ENCODE data around the gene CXCL13. TPM values are rescaled to one million over a fixed set of nuclear protein-coding genes. Genes with fewer than 3 reads are reported as not detected.

The CXCL13 gene
- total and polyA plus RNA-seq, 2 of the 13 experiments (the other 11 are each of a cell fraction or from before 2014, with no cell fraction given) = not detected

- TF ChIP-seq BCL6 (CRISPR knock-in tag; IDR thresholded peaks at IDR 0.05) = 0 out of 2 replicates have a peak, but pooled peaks have one; percentile 22
- 0 out of 2 replicates have a peak, but pooled peaks have one; percentile 57 for TF ChIP-seq ATF3 (CRISPR knock-in tag; IDR thresholded peaks at IDR 0.05)
- TF ChIP-seq ZNF234 (CRISPR knock-in tag; conservative IDR thresholded peaks at IDR 0.05) = no peak
- no peak; the same call in 1 of the 2 replicates for TF ChIP-seq ARID4A (CRISPR knock-in tag; IDR thresholded peaks at IDR 0.05; ENCODE audit: borderline replicate concordance)
- no peak for TF ChIP-seq KDM5A (IDR thresholded peaks at IDR 0.05; ENCODE audit: borderline replicate concordance, low read length)
- TF ChIP-seq ZNF407 (CRISPR knock-in tag; IDR thresholded peaks at IDR 0.05; ENCODE audit: not compliant biosample characterization) = no peak
- no peak for TF ChIP-seq ZSCAN20 (CRISPR knock-in tag; IDR thresholded peaks at IDR 0.05; ENCODE audit: borderline replicate concordance)
- TF ChIP-seq FOXP4 (CRISPR knock-in tag; IDR thresholded peaks at IDR 0.05) = peak; percentile 47
- no peak for TF ChIP-seq CC2D1A (CRISPR knock-in tag; IDR thresholded peaks at IDR 0.05)
- TF ChIP-seq NFRKB (IDR thresholded peaks at IDR 0.05) = no peak
- TF ChIP-seq TOPORS (CRISPR knock-in tag; IDR thresholded peaks at IDR 0.05) = no peak
- TF ChIP-seq SATB2 (CRISPR knock-in tag; IDR thresholded peaks at IDR 0.05) = no peak
- no peak for TF ChIP-seq KLF11 (CRISPR knock-in tag; IDR thresholded peaks at IDR 0.05)
- TF ChIP-seq ZNF33B (CRISPR knock-in tag; IDR thresholded peaks at IDR 0.05) = no peak
- no peak for TF ChIP-seq AHR (CRISPR knock-in tag; IDR thresholded peaks at IDR 0.05)
- no peak for TF ChIP-seq HDAC1 (CRISPR knock-in tag; IDR thresholded peaks at IDR 0.05)
- no peak for TF ChIP-seq ZNF780A (CRISPR knock-in tag; IDR thresholded peaks at IDR 0.05)
These were observed 31.3 kb downstream of the CXCL13 start (continued) for GRCh38 chr4:77636902-77637301.
